K562 (cell line): Measurements from ENCODE around the gene ANKRD34A. TPM values are rescaled to one million over a fixed set of nuclear protein-coding genes. Genes with fewer than 3 reads are reported as not detected.

Source experiments
- C11orf30 ChIP-seq: fragments of 450-650 bp; IDR thresholded peaks from 2 replicates; pipeline ENCODE4 v1.6.1; 2016; ENCODE audit warnings: low read depth, mild to moderate bottlenecking
- KLF10 ChIP-seq: fragments of 250-450 bp; sonication (Bioruptor Pico); IDR thresholded peaks from 2 replicates; pipeline ENCODE4 v1.6.1; 2021; ENCODE audit warnings: matching md5 sums
- LCOR ChIP-seq: sonication (generic); formaldehyde crosslinking; IDR thresholded peaks from 2 replicates; pipeline ENCODE4 v1.8.0; 2022; ENCODE audit warnings: mild to moderate bottlenecking, missing genetic modification reagents
- NELFE ChIP-seq: IDR thresholded peaks from 2 replicates; pipeline ENCODE4 v1.6.1; 2011; ENCODE audit warnings: mild to moderate bottlenecking; ENCODE audit not compliant: insufficient read depth, insufficient read length
- PHF20 ChIP-seq: fragments of 450-650 bp; IDR thresholded peaks from 2 replicates; pipeline ENCODE4 v1.6.1; 2018; ENCODE audit not compliant: partially characterized antibody
- POLR2AphosphoS2 ChIP-seq: IDR thresholded peaks from 2 replicates; pipeline ENCODE4 v1.6.1; 2012; ENCODE audit warnings: low read length, improper control_type of control experiment
- PPARD ChIP-seq: fragments of 250-450 bp; sonication (Bioruptor Pico); IDR thresholded peaks from 2 replicates; pipeline ENCODE4 v1.8.0; 2022; ENCODE audit warnings: inconsistent platforms, mild to moderate bottlenecking, moderate library complexity
- RBM25 ChIP-seq: fragments of 200-400 bp; formaldehyde crosslinking; IDR thresholded peaks from 2 replicates; pipeline ENCODE4 v1.6.1; 2018; ENCODE audit warnings: low read length, low read depth, moderate library complexity; ENCODE audit not compliant: severe bottlenecking
- SIRT6 ChIP-seq: IDR thresholded peaks from one replicate; pipeline ENCODE4 v1.6.1; 2012; ENCODE audit warnings: low read depth, mild to moderate bottlenecking, control low read depth, inconsistent platforms, low read length, moderate library complexity
- SP1 ChIP-seq: sonication (generic); formaldehyde crosslinking; IDR thresholded peaks from 2 replicates; pipeline ENCODE4 v1.8.1; 2022; ENCODE audit warnings: mild to moderate bottlenecking, missing genetic modification reagents
- SRF ChIP-seq, 2 experiments: fragments of 250-450, 450-650 bp in 1 of 2; sonication (Bioruptor Pico) in 1 of 2; sonication (generic) in 1 of 2; formaldehyde crosslinking; IDR thresholded peaks; 2 replicates each; pipeline versions ENCODE4 v1.5.0 to v1.5.1; 2020 to 2022; ENCODE audit warnings: mild to moderate bottlenecking in 1 of 2, missing genetic modification reagents in 1 of 2
- USF2 ChIP-seq: sonication (generic); formaldehyde crosslinking; IDR thresholded peaks from 2 replicates; pipeline ENCODE4 v1.5.0; 2020; ENCODE audit warnings: missing genetic modification reagents
- ZNF232 ChIP-seq: sonication (generic); formaldehyde crosslinking; IDR thresholded peaks from 2 replicates; pipeline ENCODE4 v1.8.0; 2022; ENCODE audit warnings: mild to moderate bottlenecking, missing genetic modification reagents
- ZNF407 ChIP-seq: fragments of 450-650 bp; IDR thresholded peaks from 2 replicates; pipeline ENCODE4 v1.6.1; 2016; ENCODE audit warnings: low read depth
- ZNF444 ChIP-seq: fragments of 250-450 bp; sonication (Bioruptor Pico); IDR thresholded peaks from 2 replicates; pipeline ENCODE4 v1.4.0; 2020; ENCODE audit warnings: mild to moderate bottlenecking, moderate library complexity
- ZNF696 ChIP-seq: fragments of 250-450 bp; sonication (Bioruptor Pico); conservative IDR thresholded peaks from 2 replicates; pipeline ENCODE4 v1.4.0; 2020; ENCODE audit warnings: mild to moderate bottlenecking, moderate library complexity
- polyA plus RNA-seq, 8 experiments: library from polyadenylated mRNA; depleted of rRNA in 4 of 8; stranded (reverse) in 5 of 8; unstranded in 3 of 8; fragments of >200 nt; fragmentation: Nextera tagmentation in 2 of 8; fragmentation: Illumina TruSeq in 1 of 8; extraction: Ambion mirVana in 2 of 8; extraction: Trizol in 1 of 8; gene quantifications; 2 replicates each; pipeline versions ENCODE4 v1.2.1 to v1.2.3, GENCODE V29; 2011 to 2014; ENCODE audit warnings: inconsistent platforms in 1 of 8, missing spikeins in 1 of 8
- total RNA-seq, 7 experiments: library from RNA; depleted of rRNA in 6 of 7; stranded (reverse); fragments of >200 nt in 6 of 7; fragmentation: Illumina TruSeq in 2 of 7; extraction: Trizol in 2 of 7; gene quantifications; 2 replicates each; pipeline versions ENCODE4 v1.2.1 to v1.2.3, GENCODE V29; 2011 to 2021; ENCODE audit warnings: low replicate concordance in 1 of 7

ANKRD34A gene
- total and polyA plus RNA-seq, 9 of the 15 experiments (the other 6 are each of a cell fraction or from before 2014, with no cell fraction given) = 0.06 to 1.6 (median 0.43) TPM

GRCh38 chr1:146012703-146013558 is 48.6 kb upstream of the ANKRD34A start (continued):
- TF ChIP-seq C11orf30 = no peak
- TF ChIP-seq PPARD (CRISPR knock-in tag) = no peak
- TF ChIP-seq ZNF232 (CRISPR knock-in tag) = no peak
- peak; percentile 42 for TF ChIP-seq RBM25
- no peak for TF ChIP-seq SIRT6
- TF ChIP-seq POLR2AphosphoS2 = no peak
- no peak for TF ChIP-seq SP1
- no peak for TF ChIP-seq ZNF407
- TF ChIP-seq USF2 (CRISPR knock-in tag) = no peak
- TF ChIP-seq ZNF444 (CRISPR knock-in tag) = no peak
- TF ChIP-seq SRF (CRISPR knock-in tag; IDR thresholded peaks at IDR 0.05) = no peak
- TF ChIP-seq PHF20 = no peak
- TF ChIP-seq LCOR (CRISPR knock-in tag) = no peak
- no peak for TF ChIP-seq KLF10
- TF ChIP-seq ZNF696 (CRISPR knock-in tag) = no peak
- TF ChIP-seq NELFE = no peak
